Keratinocyte (primary cell): ENCODE measurements around the gene MPND.

Source experiments
- EZH2 ChIP-seq: IDR thresholded peaks from one replicate; pipeline ENCODE4 v1.6.1; 2012; ENCODE audit warnings: inconsistent platforms, mild to moderate bottlenecking, low read length, moderate library complexity
- TF ChIP-seq, protein P1 (sequence below), 3 experiments: IDR thresholded peaks in 1 of 3; conservative IDR thresholded peaks in 1 of 3; optimal IDR thresholded peaks in 1 of 3; 2 replicates in 2 of 3; 3 replicates in 1 of 3; pipeline versions ENCODE3 to v1.5.1; 2011; ENCODE audit warnings: low read length in 3 of 3, mild to moderate bottlenecking in 3 of 3, moderate library complexity in 2 of 3, control low read depth in 1 of 3, inconsistent platforms in 1 of 3; ENCODE audit not compliant: insufficient read depth in 2 of 3; ENCODE audit errors: extremely low read depth in 1 of 3

DNA sequence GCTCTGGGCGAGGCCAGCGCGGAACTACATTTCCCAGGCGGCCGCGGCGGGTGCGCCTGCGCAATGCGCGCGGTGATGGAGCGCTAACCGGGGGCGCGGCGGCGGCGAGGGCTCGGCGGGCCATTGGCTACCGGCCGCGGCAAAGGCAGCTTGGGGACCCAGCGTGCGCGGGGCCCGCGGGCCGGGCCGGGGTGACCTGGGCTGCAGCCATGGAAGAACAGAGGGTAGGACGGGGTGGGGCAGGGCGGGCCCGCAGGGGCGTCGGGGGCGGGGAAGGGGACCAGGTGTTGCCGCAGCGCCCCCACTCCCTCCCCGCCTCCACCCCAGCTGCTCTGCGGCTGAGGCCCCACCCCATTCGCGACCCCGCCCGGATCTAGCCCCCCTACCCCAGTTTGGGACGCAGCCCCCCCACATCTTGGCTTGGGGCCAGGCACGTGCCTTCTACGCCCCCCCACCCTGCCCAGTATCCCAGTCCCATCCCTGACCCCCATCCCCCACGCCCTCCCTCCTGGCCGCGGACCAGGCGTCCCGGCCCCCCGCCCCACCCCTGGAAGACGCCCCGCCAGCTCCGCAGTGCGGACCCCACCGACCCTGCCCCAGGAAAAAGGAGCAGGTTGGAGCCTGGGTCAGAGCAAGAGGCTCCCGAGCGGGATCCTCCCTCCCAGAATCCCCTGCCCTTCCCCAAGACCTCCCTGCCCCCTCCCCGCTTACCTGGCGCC, 38.7 kb upstream of the MPND start, which contains the start of gene FSD1:
- TF ChIP-seq, protein P1, sequence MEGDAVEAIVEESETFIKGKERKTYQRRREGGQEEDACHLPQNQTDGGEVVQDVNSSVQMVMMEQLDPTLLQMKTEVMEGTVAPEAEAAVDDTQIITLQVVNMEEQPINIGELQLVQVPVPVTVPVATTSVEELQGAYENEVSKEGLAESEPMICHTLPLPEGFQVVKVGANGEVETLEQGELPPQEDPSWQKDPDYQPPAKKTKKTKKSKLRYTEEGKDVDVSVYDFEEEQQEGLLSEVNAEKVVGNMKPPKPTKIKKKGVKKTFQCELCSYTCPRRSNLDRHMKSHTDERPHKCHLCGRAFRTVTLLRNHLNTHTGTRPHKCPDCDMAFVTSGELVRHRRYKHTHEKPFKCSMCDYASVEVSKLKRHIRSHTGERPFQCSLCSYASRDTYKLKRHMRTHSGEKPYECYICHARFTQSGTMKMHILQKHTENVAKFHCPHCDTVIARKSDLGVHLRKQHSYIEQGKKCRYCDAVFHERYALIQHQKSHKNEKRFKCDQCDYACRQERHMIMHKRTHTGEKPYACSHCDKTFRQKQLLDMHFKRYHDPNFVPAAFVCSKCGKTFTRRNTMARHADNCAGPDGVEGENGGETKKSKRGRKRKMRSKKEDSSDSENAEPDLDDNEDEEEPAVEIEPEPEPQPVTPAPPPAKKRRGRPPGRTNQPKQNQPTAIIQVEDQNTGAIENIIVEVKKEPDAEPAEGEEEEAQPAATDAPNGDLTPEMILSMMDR (optimal IDR thresholded peaks at IDR 0.05 in 1 of 3, IDR thresholded peaks at IDR 0.05 in 1 of 3, conservative IDR thresholded peaks at IDR 0.05 in 1 of 3; ENCODE audit: extremely low read depth in 1 of 3, insufficient read depth in 2 of 3, low read length in 3 of 3) = no peak
- no peak for TF ChIP-seq EZH2
